ENCODE results near the gene RHOBTB3.
"Not testable (repeated sequence)": the region's sequence is repeated elsewhere in the genome, so short reads cannot be mapped to it uniquely, and the experiment has no call there.

The RHOBTB3 gene

GRCh38 chr5:95697781-95698681, 33.1 kb upstream of the RHOBTB3 start:
- DNase-seq (ENCODE audit: low read depth) = no peak
- no peak overlapping the region for H3K4me3 ChIP-seq (ENCODE audit: control insufficient read depth, low read depth, low read length)
- TF ChIP-seq CTCF (conservative IDR thresholded peaks at IDR 0.05; ENCODE audit: control insufficient read depth, insufficient read depth, low read depth, low read length) = no peak

GRCh38 chr5:95699337-95699736, 31.8 kb upstream of the RHOBTB3 start:
- TF ChIP-seq CTCF (conservative IDR thresholded peaks at IDR 0.05; ENCODE audit: control insufficient read depth, insufficient read depth, low read depth, low read length) = no peak
- no peak overlapping the region for H3K4me3 ChIP-seq (ENCODE audit: control insufficient read depth, low read depth, low read length)
- DNase-seq (ENCODE audit: low read depth) = no peak

GRCh38 chr5:95701074-95701473, 30.1 kb upstream of the RHOBTB3 start:
- DNase-seq (ENCODE audit: low read depth) = no peak
- no peak for TF ChIP-seq CTCF (conservative IDR thresholded peaks at IDR 0.05; ENCODE audit: control insufficient read depth, insufficient read depth, low read depth, low read length)
- no peak overlapping the region for H3K4me3 ChIP-seq (ENCODE audit: control insufficient read depth, low read depth, low read length)

- H3K4me3 ChIP-seq (ENCODE audit: control insufficient read depth, low read depth, low read length) = no peak overlapping the region
- TF ChIP-seq CTCF (conservative IDR thresholded peaks at IDR 0.05; ENCODE audit: control insufficient read depth, insufficient read depth, low read depth, low read length) = no peak
- no peak for DNase-seq (ENCODE audit: low read depth)
Measured at GRCh38 chr5:95704150-95704549, 27.0 kb upstream of the RHOBTB3 start.

GRCh38 chr5:95706196-95706595, 24.9 kb upstream of the RHOBTB3 start:
- not testable (repeated sequence) for H3K4me3 ChIP-seq (ENCODE audit: control insufficient read depth, low read depth, low read length); DNase-seq (ENCODE audit: low read depth)

GRCh38 chr5:95707055-95707454, 24.1 kb upstream of the RHOBTB3 start:
- H3K4me3 ChIP-seq (ENCODE audit: control insufficient read depth, low read depth, low read length) = no peak overlapping the region
- TF ChIP-seq CTCF (conservative IDR thresholded peaks at IDR 0.05; ENCODE audit: control insufficient read depth, insufficient read depth, low read depth, low read length) = no peak

GRCh38 chr5:95707534-95708188, 23.5 kb upstream of the RHOBTB3 start:
- H3K4me3 ChIP-seq (ENCODE audit: control insufficient read depth, low read depth, low read length); DNase-seq (ENCODE audit: low read depth): not testable (repeated sequence)

More at GRCh38 chr5:95707055-95707454, 24.1 kb upstream of the RHOBTB3 start:
- no peak for DNase-seq (ENCODE audit: low read depth)
